HCT116 (cell line): ENCODE data around the gene DMBX1. TPM values are rescaled to one million over a fixed set of nuclear protein-coding genes. Genes with fewer than 3 reads are reported as not detected.

Experiments
- ATAC-seq: fragments of 200-7000 bp; cut with Tn5 transposase; 2 replicates; pipeline ENCODE4 v1.9.1; 2020; ENCODE audit warnings: mild to moderate bottlenecking, moderate library complexity
- BruUV-seq: library from RNA; stranded (reverse); fragments of 400-500 nt; replicated peaks from 2 replicates; lab custom pipeline; 2021; lab: Mats Ljungman, UMichigan
- CTCF ChIA-PET: fragments of 300-600 bp; sonication (Branson Sonifier 250); formaldehyde crosslinking; loops from one replicate; lab custom pipeline; 2021; ENCODE audit warnings: antibody characterized with exemption; lab: Charles Lee
- POLR2A ChIA-PET: fragments of 300-600, 350-600 bp; sonication (Branson Sonifier 250); formaldehyde crosslinking; loops from one replicate; lab custom pipeline; 2021; ENCODE audit warnings: antibody characterized with exemption; lab: Charles Lee
- RAD21 ChIA-PET, 2 experiments: fragments of 300-600 bp; sonication (Branson Sonifier 250); formaldehyde crosslinking; loops; one replicate each; lab custom pipeline; 2023; ENCODE audit warnings: low total read pairs in 2 of 2; ENCODE audit not compliant: uncharacterized antibody in 2 of 2, unreplicated experiment in 2 of 2, low non-redundant PET in 1 of 2; lab: Charles Lee
- DNase-seq: peaks from one replicate; pipeline ENCODE4 v3.0.0-alpha.2; 2010; ENCODE audit warnings: low read depth, low spot score
- H2AFZ ChIP-seq: fragments of 200-600 bp; shearing (Covaris generic), sonication (generic); 2 replicates; pipeline ENCODE4 v1.6.1; 2017; ENCODE audit warnings: low read depth, mixed run types, mixed read lengths, antibody characterized with exemption, low read length; ENCODE audit not compliant: poor library complexity, severe bottlenecking
- H3K27ac ChIP-seq: 2 replicates; pipeline ENCODE4 v1.5.1; 2012; ENCODE audit warnings: low read depth, low read length
- H3K27me3 ChIP-seq: fragments of 200-600 bp; sonication (generic); 2 replicates; pipeline ENCODE4 v1.6.1; 2016; ENCODE audit warnings: mixed run types, low read length, mixed read lengths; ENCODE audit not compliant: insufficient read depth
- H3K36me3 ChIP-seq, 2 experiments: fragments of 200-500 bp in 1 of 2; fragments of 200-600 bp in 1 of 2; sonication (Bioruptor generic) in 1 of 2; sonication (generic) in 1 of 2; 2 replicates each; pipeline versions ENCODE4 v1.5.1 to v1.6.1; 2014 to 2016; ENCODE audit warnings: low read length in 2 of 2, inconsistent platforms in 1 of 2, mixed read lengths in 1 of 2, mixed run types in 1 of 2; ENCODE audit not compliant: insufficient read depth in 2 of 2, control insufficient read depth in 1 of 2
- H3K4me1 ChIP-seq, 2 experiments: fragments of 200-600 bp in 1 of 2; sonication (generic) in 1 of 2; 2 replicates each; pipeline versions ENCODE4 v1.5.1 to v1.6.1; 2012 to 2017; ENCODE audit warnings: low read length in 2 of 2, inconsistent platforms in 1 of 2, mild to moderate bottlenecking in 1 of 2, mixed read lengths in 1 of 2, mixed run types in 1 of 2, moderate library complexity in 1 of 2; ENCODE audit not compliant: insufficient read depth in 2 of 2, control insufficient read depth in 1 of 2
- H3K4me2 ChIP-seq: fragments of 200-600 bp; sonication (generic); 2 replicates; pipeline ENCODE4 v1.6.1; 2017; ENCODE audit warnings: mixed run types, low read length, mixed read lengths
- H3K4me3 ChIP-seq, 2 experiments: fragments of 200-600 bp in 1 of 2; sonication (generic) in 1 of 2; replicated peaks in 1 of 2; 2 replicates each; pipeline ENCODE4 v1.5.1; 2011 to 2016; ENCODE audit warnings: low read length in 2 of 2, control low read depth in 1 of 2, low read depth in 1 of 2, mild to moderate bottlenecking in 1 of 2, mixed read lengths in 1 of 2, mixed run types in 1 of 2
- H3K79me2 ChIP-seq: fragments of 200-600 bp; sonication (generic); 2 replicates; pipeline ENCODE4 v1.6.1; 2017; ENCODE audit warnings: mild to moderate bottlenecking, mixed run types, low read length, moderate library complexity, mixed read lengths; ENCODE audit not compliant: insufficient read depth
- H3K9ac ChIP-seq: fragments of 200-600 bp; sonication (generic); 2 replicates; pipeline ENCODE4 v1.6.1; 2016; ENCODE audit warnings: low read length, mixed read lengths
- H3K9me2 ChIP-seq: fragments of 200-600 bp; sonication (generic), shearing (Covaris generic); 2 replicates; pipeline ENCODE4 v1.6.1; 2017; ENCODE audit warnings: mixed run types, mild to moderate bottlenecking, moderate library complexity; ENCODE audit not compliant: insufficient read depth
- H3K9me3 ChIP-seq, 2 experiments: fragments of 200-500 bp in 1 of 2; fragments of 200-600 bp in 1 of 2; sonication (Bioruptor generic) in 1 of 2; sonication (generic) in 1 of 2; 2 replicates each; pipeline ENCODE4 v1.6.1; 2014 to 2017; ENCODE audit warnings: low read length in 2 of 2, mixed read lengths in 2 of 2, inconsistent platforms in 1 of 2, low read depth in 1 of 2, mild to moderate bottlenecking in 1 of 2, mixed run types in 1 of 2, moderate library complexity in 1 of 2; ENCODE audit not compliant: control insufficient read depth in 1 of 2, insufficient read depth in 1 of 2
- H4K20me1 ChIP-seq: fragments of 200-600 bp; sonication (generic), shearing (Covaris generic); 2 replicates; pipeline ENCODE4 v1.6.1; 2017; ENCODE audit warnings: mixed run types, mild to moderate bottlenecking, moderate library complexity; ENCODE audit not compliant: insufficient read depth
- CBX3 ChIP-seq: IDR thresholded peaks from 2 replicates; pipeline ENCODE4 v1.6.1; 2012; ENCODE audit warnings: low read depth
- CEBPB ChIP-seq: IDR thresholded peaks from 2 replicates; pipeline ENCODE4 v1.6.1; 2012; ENCODE audit warnings: low read depth
- ELF1 ChIP-seq: IDR thresholded peaks from 2 replicates; pipeline ENCODE4 v1.6.1; 2012; ENCODE audit warnings: low read depth, borderline replicate concordance
- EZH2phosphoT487 ChIP-seq: fragments of 200-600 bp; IDR thresholded peaks from 2 replicates; pipeline ENCODE4 v1.6.1; 2018; ENCODE audit warnings: antibody characterized with exemption, borderline replicate concordance
- FOSL1 ChIP-seq: IDR thresholded peaks from 2 replicates; pipeline ENCODE4 v1.6.1; 2012; ENCODE audit warnings: low read depth
- JUND ChIP-seq: IDR thresholded peaks from 2 replicates; pipeline ENCODE4 v1.6.1; 2012
- POLR2A ChIP-seq: IDR thresholded peaks from 2 replicates; pipeline ENCODE4 v1.7.0; 2011; ENCODE audit warnings: borderline replicate concordance; ENCODE audit not compliant: insufficient read depth, insufficient read length; ENCODE audit errors: extremely low read depth
- POLR2AphosphoS5 ChIP-seq: IDR thresholded peaks from 2 replicates; pipeline ENCODE4 v1.6.1; 2011; ENCODE audit warnings: mild to moderate bottlenecking, low read depth, low read length, moderate library complexity
- SIN3A ChIP-seq: IDR thresholded peaks from 2 replicates; pipeline ENCODE4 v1.6.1; 2012; ENCODE audit warnings: low read depth
- SP1 ChIP-seq: IDR thresholded peaks from 2 replicates; pipeline ENCODE4 v1.6.1; 2012; ENCODE audit warnings: low read depth
- YY1 ChIP-seq: IDR thresholded peaks from 2 replicates; pipeline ENCODE4 v1.6.1; 2011; ENCODE audit warnings: low read length, low read depth, moderate library complexity, mild to moderate bottlenecking; ENCODE audit not compliant: insufficient replicate concordance; ENCODE audit errors: extremely low read depth
- ZFX ChIP-seq: fragments of 450-650 bp; IDR thresholded peaks from 2 replicates; pipeline ENCODE4 v1.6.1; 2017
- intact Hi-C: fragments of 100-400 bp; cut with micrococcal nuclease; formaldehyde crosslinking; loops from 2 replicates; pipeline ENCODE4 v1.10.0; 2022
- total RNA-seq: library from RNA; stranded (reverse); gene quantifications from one replicate; pipeline ENCODE4 v1.2.1, GENCODE V29; 2021; ENCODE audit not compliant: unreplicated experiment
- TF ChIP-seq, protein P1 (sequence below): IDR thresholded peaks from 2 replicates; pipeline ENCODE4 v1.6.1; 2012
- TF ChIP-seq, protein P2 (sequence below), 3 experiments: fragments of 200-600 bp in 1 of 3; sonication (generic) in 1 of 3; IDR thresholded peaks in 2 of 3; conservative IDR thresholded peaks in 1 of 3; 2 replicates each; pipeline ENCODE4 v1.5.1; 2012 to 2017; ENCODE audit warnings: low read depth in 2 of 3, low read length in 2 of 3, antibody characterized with exemption in 1 of 3, borderline replicate concordance in 1 of 3, control low read depth in 1 of 3, mild to moderate bottlenecking in 1 of 3, mixed read lengths in 1 of 3, mixed run types in 1 of 3, moderate library complexity in 1 of 3; ENCODE audit not compliant: insufficient read depth in 1 of 3

DMBX1 gene
- total RNA-seq, 1 experiment from 2014 or later = 4.3 TPM

DNA sequence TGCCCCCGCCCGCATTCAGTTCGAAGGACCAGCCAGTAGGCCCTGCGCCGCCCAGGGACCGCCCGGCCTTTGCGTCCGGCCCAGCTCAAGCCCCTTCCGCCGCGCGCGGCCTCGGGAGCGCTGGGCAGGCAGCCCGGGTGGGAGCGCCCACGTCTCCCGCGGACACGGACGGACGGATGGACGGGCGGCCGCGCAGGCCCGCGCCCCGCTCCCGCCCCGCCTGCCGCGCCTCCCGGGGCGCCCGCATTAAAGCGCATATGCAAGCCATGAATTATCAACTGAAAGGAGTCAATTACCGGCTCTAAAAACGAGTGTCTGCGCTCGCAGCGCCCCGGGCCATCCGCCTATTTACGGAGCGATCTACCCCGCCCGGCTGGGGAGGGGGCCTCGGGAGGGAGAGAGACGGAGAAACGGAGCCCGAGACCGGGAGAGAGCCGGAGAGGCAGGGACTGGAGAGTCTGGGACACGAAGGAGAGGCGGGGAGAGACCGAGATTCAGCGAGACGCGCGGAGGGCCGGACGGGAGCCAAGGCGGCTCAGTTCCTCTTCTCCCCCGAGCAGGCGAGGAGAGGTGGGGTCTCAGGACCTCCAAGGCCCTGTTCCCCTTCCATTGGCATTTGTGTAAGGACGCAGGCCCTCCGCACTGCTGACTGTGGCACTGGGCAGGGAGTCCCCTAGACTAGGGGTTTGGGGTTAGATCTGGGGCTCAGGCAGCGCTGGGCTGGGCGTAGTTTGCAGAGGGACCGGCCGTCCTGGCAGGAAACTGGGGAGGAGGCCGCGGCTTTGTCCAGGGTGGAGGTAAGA, 41.3 kb upstream of the DMBX1 start:
- no TSS peak for BruUV-seq
- TF ChIP-seq YY1 (no peak), ELF1 (no peak), FOSL1 (no peak), POLR2A (no peak), CBX3 (no peak), POLR2AphosphoS5 (no peak), SP1 (no peak), ZFX (no peak), EZH2phosphoT487 (no peak), CEBPB (no peak), SIN3A (no peak), JUND (no peak)
- TF ChIP-seq, protein P1, sequence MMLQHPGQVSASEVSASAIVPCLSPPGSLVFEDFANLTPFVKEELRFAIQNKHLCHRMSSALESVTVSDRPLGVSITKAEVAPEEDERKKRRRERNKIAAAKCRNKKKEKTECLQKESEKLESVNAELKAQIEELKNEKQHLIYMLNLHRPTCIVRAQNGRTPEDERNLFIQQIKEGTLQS = no peak
- TF ChIP-seq, protein P2, sequence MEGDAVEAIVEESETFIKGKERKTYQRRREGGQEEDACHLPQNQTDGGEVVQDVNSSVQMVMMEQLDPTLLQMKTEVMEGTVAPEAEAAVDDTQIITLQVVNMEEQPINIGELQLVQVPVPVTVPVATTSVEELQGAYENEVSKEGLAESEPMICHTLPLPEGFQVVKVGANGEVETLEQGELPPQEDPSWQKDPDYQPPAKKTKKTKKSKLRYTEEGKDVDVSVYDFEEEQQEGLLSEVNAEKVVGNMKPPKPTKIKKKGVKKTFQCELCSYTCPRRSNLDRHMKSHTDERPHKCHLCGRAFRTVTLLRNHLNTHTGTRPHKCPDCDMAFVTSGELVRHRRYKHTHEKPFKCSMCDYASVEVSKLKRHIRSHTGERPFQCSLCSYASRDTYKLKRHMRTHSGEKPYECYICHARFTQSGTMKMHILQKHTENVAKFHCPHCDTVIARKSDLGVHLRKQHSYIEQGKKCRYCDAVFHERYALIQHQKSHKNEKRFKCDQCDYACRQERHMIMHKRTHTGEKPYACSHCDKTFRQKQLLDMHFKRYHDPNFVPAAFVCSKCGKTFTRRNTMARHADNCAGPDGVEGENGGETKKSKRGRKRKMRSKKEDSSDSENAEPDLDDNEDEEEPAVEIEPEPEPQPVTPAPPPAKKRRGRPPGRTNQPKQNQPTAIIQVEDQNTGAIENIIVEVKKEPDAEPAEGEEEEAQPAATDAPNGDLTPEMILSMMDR (IDR thresholded peaks at IDR 0.05 in 2 of 3, conservative IDR thresholded peaks at IDR 0.05 in 1 of 3; ENCODE audit: borderline replicate concordance in 1 of 3, insufficient read depth in 1 of 3, low read depth in 2 of 3, low read length in 2 of 3) = no peak
- no peak overlapping the region for H2AFZ ChIP-seq
- H3K36me3 ChIP-seq = no peaks in the 10 kb centered on the region
- ChIA-PET RAD21 (no interaction called here), CTCF (no interaction called here), POLR2A (no interaction called here)
- no peaks in the 10 kb centered on the region for H3K9me2 ChIP-seq
- peaks cover 0 to 2% of the 10 kb centered on the region in 2 experiments; a peak in 1 of 4 replicates for H3K4me1 ChIP-seq
- H3K9me3 ChIP-seq = no peaks in the 10 kb centered on the region
- no peaks in the 10 kb centered on the region for H4K20me1 ChIP-seq
- DNase-seq (no peak), ATAC-seq (no peak)
- H3K4me2 ChIP-seq = no peak overlapping the region
- intact Hi-C loops = no loop called here
- no peaks in the 10 kb centered on the region for H3K27me3 ChIP-seq
- no peak overlapping the region for H3K4me3 ChIP-seq
- no peaks in the 10 kb centered on the region for H3K79me2 ChIP-seq
- no peak overlapping the region for H3K9ac ChIP-seq
- no peak overlapping the region for H3K27ac ChIP-seq
